ENCODE measurements around the gene MT1M.

MT1M gene

GRCh38 chr16:56639045-56639444 lies 6.6 kb downstream of the MT1M start:
- TF ChIP-seq CTCF (IDR thresholded peaks at IDR 0.05; ENCODE audit: extremely low read depth, missing control alignments) = no peak
- DNase-seq (ENCODE audit: low spot score) = no peak

- no peak for DNase-seq (ENCODE audit: low spot score)
- TF ChIP-seq CTCF (IDR thresholded peaks at IDR 0.05; ENCODE audit: extremely low read depth, missing control alignments) = no peak
Measured at GRCh38 chr16:56640076-56640475, 7.6 kb downstream of the MT1M start.

- no peak for DNase-seq (ENCODE audit: low spot score)
- TF ChIP-seq CTCF (IDR thresholded peaks at IDR 0.05; ENCODE audit: extremely low read depth, missing control alignments) = no peak
Measured at GRCh38 chr16:56641166-56641565, 8.7 kb downstream of the MT1M start.

GRCh38 chr16:56643080-56643778 lies 10.8 kb downstream of the MT1M start:
- DNase-seq (ENCODE audit: low spot score) = no peak

GRCh38 chr16:56643833-56644232 lies 11.4 kb downstream of the MT1M start:
- no peak for DNase-seq (ENCODE audit: low spot score)
- no peak for TF ChIP-seq CTCF (IDR thresholded peaks at IDR 0.05; ENCODE audit: extremely low read depth, missing control alignments)

More at GRCh38 chr16:56643080-56643778, 10.8 kb downstream of the MT1M start:
- TF ChIP-seq CTCF (IDR thresholded peaks at IDR 0.05; ENCODE audit: extremely low read depth, missing control alignments) = no peak

GRCh38 chr16:56645311-56645710 lies 12.9 kb downstream of the MT1M start:
- no peak for TF ChIP-seq CTCF (IDR thresholded peaks at IDR 0.05; ENCODE audit: extremely low read depth, missing control alignments)
- DNase-seq (ENCODE audit: low spot score) = no peak

- no peak for TF ChIP-seq CTCF (IDR thresholded peaks at IDR 0.05; ENCODE audit: extremely low read depth, missing control alignments)
- DNase-seq (ENCODE audit: low spot score) = no peak
Measured at GRCh38 chr16:56645838-56646237, 13.4 kb downstream of the MT1M start.
